ENCODE measurements around the gene AFAP1. TPM values are rescaled to one million over a fixed set of nuclear protein-coding genes. Genes with fewer than 3 reads are reported as not detected.
A peak's percentile ranks its signal among the peaks of the same experiment; 100 is the strongest.

Gene AFAP1
- total RNA-seq, 1 donor from 2014 or later = 84.9 TPM

DNA sequence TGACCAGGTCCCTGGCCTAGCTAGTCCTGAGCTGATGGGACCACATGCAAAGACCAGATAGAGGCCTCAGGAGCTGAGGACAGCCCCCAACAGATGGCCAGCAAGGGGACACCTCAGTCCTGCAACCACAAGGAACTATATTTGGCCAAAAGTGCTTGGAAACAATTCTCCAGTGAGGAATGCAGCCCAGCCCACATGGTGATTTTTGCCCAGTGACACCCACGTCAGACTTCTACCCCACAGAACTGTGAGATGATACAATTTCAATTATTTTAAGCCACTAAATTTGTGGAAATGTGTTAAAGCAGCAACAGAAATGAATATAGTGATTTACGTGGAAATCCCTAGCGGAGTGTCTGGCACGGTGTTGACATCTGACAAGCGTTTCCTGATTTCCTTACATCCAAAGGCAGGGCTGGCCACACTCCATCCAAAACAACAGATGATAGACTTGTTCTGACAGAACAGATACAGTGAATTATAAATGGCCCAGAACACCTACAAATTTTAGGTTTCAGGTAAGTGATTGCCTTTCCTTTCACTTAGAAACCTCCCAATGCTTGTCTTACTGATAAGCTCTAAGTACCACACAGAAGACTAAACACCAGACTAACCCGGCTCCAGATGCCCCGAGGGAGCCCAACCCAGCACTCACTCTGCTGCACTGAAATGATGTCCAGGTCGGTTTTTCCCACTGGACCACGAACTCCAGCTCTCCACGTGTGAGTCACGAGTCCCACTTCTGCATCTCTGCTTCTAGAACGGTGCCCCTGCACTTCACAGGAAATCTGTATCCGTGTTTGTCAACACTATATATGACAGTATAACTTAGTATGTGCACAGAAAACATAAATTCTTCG lies 5.8 kb downstream of the AFAP1 start:
- H3K27ac ChIP-seq = no peak overlapping the region
- no peak for DNase-seq (ENCODE audit: low spot score in 2 of 2)
- TF ChIP-seq, protein P1, sequence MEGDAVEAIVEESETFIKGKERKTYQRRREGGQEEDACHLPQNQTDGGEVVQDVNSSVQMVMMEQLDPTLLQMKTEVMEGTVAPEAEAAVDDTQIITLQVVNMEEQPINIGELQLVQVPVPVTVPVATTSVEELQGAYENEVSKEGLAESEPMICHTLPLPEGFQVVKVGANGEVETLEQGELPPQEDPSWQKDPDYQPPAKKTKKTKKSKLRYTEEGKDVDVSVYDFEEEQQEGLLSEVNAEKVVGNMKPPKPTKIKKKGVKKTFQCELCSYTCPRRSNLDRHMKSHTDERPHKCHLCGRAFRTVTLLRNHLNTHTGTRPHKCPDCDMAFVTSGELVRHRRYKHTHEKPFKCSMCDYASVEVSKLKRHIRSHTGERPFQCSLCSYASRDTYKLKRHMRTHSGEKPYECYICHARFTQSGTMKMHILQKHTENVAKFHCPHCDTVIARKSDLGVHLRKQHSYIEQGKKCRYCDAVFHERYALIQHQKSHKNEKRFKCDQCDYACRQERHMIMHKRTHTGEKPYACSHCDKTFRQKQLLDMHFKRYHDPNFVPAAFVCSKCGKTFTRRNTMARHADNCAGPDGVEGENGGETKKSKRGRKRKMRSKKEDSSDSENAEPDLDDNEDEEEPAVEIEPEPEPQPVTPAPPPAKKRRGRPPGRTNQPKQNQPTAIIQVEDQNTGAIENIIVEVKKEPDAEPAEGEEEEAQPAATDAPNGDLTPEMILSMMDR (IDR thresholded peaks at IDR 0.05) = no peak
- H3K27me3 ChIP-seq = no peaks in the 10 kb centered on the region
- no peak overlapping the region for H3K4me3 ChIP-seq
- H3K4me1 ChIP-seq = peaks cover 9 to 24% of the 10 kb centered on the region in 2 donors
- H3K36me3 ChIP-seq = no peaks in the 10 kb centered on the region
- no peaks in the 10 kb centered on the region for H3K9me3 ChIP-seq
- intact Hi-C loops (cut with DNase I) = no loop called here

DNA sequence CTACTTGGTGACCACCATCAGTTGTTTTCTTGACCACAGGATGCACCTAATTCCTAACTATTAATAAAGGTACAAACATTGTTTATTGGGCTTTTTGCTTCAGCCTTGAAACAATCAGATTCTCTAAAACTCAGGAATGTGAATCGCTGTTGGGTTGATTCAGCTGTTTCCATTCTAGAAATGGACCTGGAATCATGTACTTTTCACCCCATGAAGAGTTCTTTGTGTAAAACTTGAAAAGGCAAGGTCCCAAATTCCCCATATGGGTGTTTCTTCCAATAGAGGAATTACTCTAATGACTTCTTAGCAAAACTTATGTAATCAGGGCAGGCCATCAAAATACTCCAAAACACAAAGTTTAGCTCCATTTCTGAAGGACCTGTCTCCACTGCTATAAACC lies 7.4 kb downstream of the AFAP1 start:
- intact Hi-C loops (cut with DNase I) = no loop called here

DNA sequence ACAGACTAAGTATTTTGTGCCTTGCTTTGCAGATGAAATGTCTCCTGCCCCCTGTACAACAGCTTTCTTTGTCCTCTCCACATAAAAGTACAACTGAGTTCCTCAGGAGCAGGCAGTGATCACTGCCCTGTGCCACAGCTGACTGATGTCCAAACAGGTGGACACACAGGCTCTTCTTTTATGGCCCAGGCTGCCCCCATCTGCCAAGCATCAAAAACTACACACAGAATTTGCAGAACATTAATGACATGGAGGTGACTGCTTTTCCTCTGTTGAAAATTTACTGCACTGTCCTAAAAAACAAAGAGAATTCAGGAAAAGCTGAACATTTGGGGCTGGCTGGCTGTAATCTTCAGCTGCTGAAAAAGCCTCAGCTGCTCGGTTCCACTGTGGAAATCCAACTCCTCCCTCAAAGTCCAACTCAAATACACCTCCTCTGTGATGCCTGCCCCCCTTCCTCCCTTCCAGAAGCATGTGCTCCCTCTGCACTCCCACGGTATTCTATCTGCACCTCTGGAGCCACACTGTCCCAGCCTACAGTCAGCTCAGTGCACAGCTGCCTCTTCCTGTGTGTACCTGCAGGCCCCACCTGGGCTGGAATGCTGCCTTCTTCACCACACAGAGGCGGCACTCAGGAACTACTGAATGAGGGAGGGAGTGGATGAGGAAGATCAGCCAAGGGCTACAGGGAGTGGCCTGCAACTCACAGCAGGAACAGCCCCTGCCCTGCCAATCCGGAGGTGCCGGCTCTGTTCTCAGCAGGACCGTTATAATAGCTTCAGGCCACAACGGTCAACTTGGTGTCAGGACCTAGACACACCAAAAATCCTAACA lies 10.3 kb downstream of the AFAP1 start:
- no peak for DNase-seq (ENCODE audit: low spot score in 2 of 2)
- peak overlapping the region in 1 of 2 donors; percentile 13 for H3K27ac ChIP-seq
- TF ChIP-seq, protein P1 (IDR thresholded peaks at IDR 0.05) = peak in 1 of 3 experiments; percentile 27
- H3K4me1 ChIP-seq = peaks cover 9 to 16% of the 10 kb centered on the region in 2 donors
- H3K4me3 ChIP-seq = no peak overlapping the region
- H3K9me3 ChIP-seq = no peaks in the 10 kb centered on the region
- intact Hi-C loops (cut with DNase I) = no loop called here
- H3K36me3 ChIP-seq = no peaks in the 10 kb centered on the region
- no peaks in the 10 kb centered on the region for H3K27me3 ChIP-seq

More for the DNA sequence above, 7.4 kb downstream of the AFAP1 start:
- no peaks in the 10 kb centered on the region for H3K27me3 ChIP-seq
- no peaks in the 10 kb centered on the region for H3K36me3 ChIP-seq
- no peaks in the 10 kb centered on the region for H3K9me3 ChIP-seq
- no peak overlapping the region for H3K4me3 ChIP-seq
- TF ChIP-seq, protein P1 (IDR thresholded peaks at IDR 0.05) = no peak
- no peak overlapping the region for H3K27ac ChIP-seq
- H3K4me1 ChIP-seq = peaks cover 9 to 21% of the 10 kb centered on the region in 2 donors
- DNase-seq (ENCODE audit: low spot score in 2 of 2) = no peak

DNA sequence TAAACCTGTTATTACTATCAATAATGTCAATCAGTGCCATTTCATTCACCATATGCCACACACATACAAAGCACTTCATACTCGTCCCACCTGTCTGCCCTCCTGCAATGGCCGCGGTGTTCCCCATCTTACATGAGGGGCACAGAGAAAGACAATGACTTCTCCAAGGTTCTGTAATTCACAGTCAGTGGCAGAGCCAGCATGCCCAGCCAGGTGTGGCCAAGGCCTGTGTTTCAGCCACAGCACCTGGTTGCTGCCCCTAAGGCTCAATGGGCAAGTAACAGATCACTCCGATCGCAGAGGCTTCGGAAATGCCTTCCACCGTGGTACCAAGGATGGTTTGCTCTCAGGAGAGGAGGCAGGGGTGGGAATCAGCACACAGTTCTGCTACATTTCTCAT lies 10.9 kb downstream of the AFAP1 start:
- TF ChIP-seq, protein P1 (IDR thresholded peaks at IDR 0.05) = no peak
- no peak for DNase-seq (ENCODE audit: low spot score in 2 of 2)
- no peaks in the 10 kb centered on the region for H3K27me3 ChIP-seq
- intact Hi-C loops (cut with DNase I) = no loop called here
- H3K9me3 ChIP-seq = no peaks in the 10 kb centered on the region
- H3K4me3 ChIP-seq = no peak overlapping the region
- peaks cover 9 to 16% of the 10 kb centered on the region in 2 donors for H3K4me1 ChIP-seq
- no peak overlapping the region for H3K27ac ChIP-seq
- no peaks in the 10 kb centered on the region for H3K36me3 ChIP-seq

DNA sequence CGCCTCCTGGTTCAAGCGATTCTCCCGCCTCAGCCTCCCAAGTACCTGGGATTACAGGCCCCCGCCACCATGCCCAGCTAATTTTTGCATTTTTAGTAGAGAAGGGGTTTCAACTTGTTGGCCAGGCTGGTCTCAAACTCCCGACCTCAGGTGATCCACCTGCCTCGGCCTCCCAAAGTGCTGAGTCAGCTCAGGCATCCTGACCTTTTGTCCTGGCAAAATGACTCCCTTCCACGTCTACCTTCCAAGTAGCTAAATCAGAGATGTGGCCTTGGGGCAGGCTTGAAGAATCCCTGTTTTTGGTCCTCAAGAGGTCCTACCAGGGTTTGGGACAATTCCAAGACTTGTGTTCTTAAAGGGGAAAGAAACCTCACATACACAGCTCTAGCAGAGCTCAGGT lies 12.8 kb downstream of the AFAP1 start:
- Histone ChIP-seq H3K36me3 (no peaks in the 10 kb centered on the region), H3K4me3 (no peak overlapping the region), H3K4me1 (peaks cover 9 to 16% of the 10 kb centered on the region in 2 donors), H3K27me3 (no peaks in the 10 kb centered on the region), H3K27ac (no peak overlapping the region), H3K9me3 (no peaks in the 10 kb centered on the region)
- TF ChIP-seq, protein P1 (IDR thresholded peaks at IDR 0.05) = no peak
- intact Hi-C loops (cut with DNase I) = no loop called here
- DNase-seq (ENCODE audit: low spot score in 2 of 2) = no peak
